AG09309 (cell line): Measurements from ENCODE around the gene ST6GAL1.

ENCODE experiments used
- DNase-seq: peaks from one replicate; pipeline ENCODE4 v3.0.0-alpha.2; 2010; ENCODE audit warnings: low read depth
- H3K4me3 ChIP-seq: 2 replicates; pipeline ENCODE4 v1.5.1; 2011; ENCODE audit warnings: mild to moderate bottlenecking, low read depth, low read length, moderate library complexity; ENCODE audit not compliant: control insufficient read depth
- CTCF ChIP-seq: IDR thresholded peaks from 2 replicates; pipeline ENCODE4 v1.5.1; 2011; ENCODE audit warnings: mild to moderate bottlenecking, low read depth, low read length, inconsistent platforms; ENCODE audit not compliant: insufficient read depth, control insufficient read depth; ENCODE audit errors: missing control alignments

The ST6GAL1 gene

GRCh38 chr3:186994000-186994955 lies 64.0 kb downstream of the ST6GAL1 start:
- no peak overlapping the region for H3K4me3 ChIP-seq
- DNase-seq = no peak
- no peak for TF ChIP-seq CTCF

DNA sequence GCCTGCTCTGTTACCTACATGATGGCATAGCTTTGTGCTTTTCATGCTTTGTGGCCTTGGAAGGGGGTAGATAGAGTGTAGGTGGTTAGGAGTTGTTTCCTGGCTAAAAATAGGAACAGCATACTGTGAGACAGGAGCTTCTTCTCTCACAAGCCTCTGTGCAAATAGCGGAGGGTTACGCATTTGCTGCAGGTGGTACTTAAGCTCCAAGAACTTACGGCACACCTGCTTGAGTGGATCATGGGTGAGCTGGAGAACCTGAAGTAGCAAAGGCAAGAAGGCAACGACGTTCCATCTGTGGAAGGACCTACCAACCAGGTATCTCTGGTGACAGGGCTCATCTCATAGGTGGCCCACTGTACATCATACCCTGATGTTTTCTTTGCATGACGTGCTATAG lies 66.0 kb downstream of the ST6GAL1 start:
- H3K4me3 ChIP-seq = no peak overlapping the region
- no peak for TF ChIP-seq CTCF
- DNase-seq = no peak

DNA sequence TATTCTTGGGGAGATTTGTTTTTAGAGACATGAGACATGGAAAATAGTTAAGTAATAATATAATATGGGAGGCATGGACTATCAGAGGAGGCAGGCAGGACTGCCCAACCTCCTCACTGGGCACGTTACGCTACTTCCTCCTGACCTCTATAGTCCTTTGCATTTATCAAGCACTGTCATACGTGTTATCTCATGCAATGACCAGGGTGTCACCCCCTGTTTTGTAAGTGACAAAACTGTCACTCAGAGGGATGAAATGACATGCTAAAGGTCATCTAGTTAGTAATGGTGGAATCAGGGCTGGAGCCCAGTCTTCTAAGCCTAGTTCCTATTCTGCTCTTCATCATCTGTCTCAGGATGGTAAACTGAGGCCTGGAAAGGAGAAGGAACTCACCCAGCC lies 66.7 kb downstream of the ST6GAL1 start:
- no peak for TF ChIP-seq CTCF
- H3K4me3 ChIP-seq = no peak overlapping the region
- no peak for DNase-seq

- DNase-seq = no peak
- TF ChIP-seq CTCF = no peak
- no peak overlapping the region for H3K4me3 ChIP-seq
Observed at GRCh38 chr3:186997473-186997939, 67.2 kb downstream of the ST6GAL1 start.

DNA sequence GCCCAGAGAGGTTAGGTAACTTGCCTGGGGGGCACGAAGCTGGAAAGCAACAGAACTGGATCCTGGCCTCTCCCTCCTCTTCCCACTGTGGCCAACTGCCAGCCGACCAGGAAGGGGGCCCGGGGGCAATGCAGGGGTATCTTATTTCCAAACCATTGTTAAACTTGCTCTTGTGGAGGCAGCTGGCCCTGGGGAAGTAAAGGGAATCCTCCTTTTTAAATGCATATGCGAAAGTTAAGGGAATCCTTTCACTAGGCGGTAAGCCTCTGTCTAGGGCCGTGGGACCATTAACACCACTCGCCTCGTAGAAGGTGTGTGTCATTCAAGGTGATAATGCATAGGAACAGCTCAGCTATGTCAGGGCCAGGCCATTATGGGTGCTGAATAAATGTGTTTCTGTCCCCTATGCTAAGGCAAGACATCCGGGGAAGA lies 68.6 kb downstream of the ST6GAL1 start:
- no peak overlapping the region for H3K4me3 ChIP-seq
- DNase-seq = no peak
- no peak for TF ChIP-seq CTCF

DNA sequence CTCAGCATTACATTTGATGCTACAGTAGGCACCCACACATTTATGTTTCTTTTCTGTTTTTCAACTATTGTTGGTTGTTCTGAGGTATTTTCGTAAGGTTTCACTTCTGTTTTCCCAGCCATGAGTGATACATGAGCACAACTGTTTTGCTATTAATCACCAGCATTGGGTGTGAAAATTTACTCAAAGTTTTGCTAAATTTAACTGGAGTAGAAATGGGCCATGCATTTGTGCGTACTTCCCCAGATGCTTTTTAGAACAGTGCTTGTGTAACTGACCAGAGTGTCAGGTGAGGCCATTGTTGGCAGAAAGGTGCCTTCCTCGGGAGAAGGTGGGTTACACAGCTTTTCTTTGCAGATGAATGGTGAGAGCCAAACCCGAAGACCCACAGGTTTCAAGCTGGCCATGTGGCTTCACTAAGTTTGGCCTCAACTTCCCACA lies 70.4 kb downstream of the ST6GAL1 start:
- no peak overlapping the region for H3K4me3 ChIP-seq
- TF ChIP-seq CTCF = no peak
- DNase-seq = no peak
